ENCODE results near the gene FAM117B.
A peak's percentile ranks its signal among the peaks of the same experiment; 100 is the strongest.

FAM117B gene

DNA sequence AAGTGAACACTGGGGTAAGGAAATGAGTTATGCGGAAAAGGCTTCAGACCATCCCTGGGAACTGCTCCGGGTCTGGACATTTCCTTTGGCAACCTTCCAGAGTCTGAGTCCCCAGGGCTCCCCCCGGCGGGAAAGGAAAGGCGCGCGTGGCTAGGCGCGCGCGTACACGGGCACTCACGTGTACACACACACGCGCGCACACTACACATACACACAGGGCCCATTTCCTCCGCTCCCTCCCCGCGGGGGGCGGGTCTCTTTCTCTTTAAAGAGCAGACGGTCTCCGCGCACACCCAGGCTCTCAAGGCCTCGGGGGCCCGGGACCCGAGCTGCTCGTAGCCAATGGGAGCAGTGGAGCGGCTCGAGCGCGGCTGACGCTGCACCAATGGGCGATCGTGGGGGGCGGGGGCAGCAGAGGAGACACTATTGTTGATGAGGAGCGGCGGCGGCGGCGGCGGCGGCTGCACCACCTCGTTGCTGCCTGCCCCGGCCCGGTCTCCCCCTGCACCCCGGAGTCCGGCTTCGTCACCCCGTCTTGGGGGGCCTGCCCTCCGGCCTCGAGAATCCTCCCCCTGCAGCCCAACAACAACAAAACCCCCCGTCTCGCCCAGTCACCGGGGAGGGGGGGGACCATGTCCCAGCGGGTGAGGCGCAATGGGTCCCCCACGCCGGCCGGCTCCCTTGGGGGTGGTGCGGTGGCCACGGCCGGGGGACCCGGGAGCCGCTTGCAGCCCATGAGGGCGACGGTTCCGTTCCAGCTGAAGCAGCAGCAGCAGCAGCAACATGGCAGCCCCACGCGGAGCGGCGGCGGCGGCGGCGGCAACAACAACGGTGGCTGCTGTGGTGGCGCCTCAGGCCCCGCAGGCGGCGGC lies at the start of gene FAM117B:
Gene FAM117B, plus strand, starts transcription at position 414 of the 872 bp plus-strand sequence. Its CDS starts 219 bp downstream, at position 633.
- DNase-seq (ENCODE audit: low read depth) = peak; percentile 96

DNA sequence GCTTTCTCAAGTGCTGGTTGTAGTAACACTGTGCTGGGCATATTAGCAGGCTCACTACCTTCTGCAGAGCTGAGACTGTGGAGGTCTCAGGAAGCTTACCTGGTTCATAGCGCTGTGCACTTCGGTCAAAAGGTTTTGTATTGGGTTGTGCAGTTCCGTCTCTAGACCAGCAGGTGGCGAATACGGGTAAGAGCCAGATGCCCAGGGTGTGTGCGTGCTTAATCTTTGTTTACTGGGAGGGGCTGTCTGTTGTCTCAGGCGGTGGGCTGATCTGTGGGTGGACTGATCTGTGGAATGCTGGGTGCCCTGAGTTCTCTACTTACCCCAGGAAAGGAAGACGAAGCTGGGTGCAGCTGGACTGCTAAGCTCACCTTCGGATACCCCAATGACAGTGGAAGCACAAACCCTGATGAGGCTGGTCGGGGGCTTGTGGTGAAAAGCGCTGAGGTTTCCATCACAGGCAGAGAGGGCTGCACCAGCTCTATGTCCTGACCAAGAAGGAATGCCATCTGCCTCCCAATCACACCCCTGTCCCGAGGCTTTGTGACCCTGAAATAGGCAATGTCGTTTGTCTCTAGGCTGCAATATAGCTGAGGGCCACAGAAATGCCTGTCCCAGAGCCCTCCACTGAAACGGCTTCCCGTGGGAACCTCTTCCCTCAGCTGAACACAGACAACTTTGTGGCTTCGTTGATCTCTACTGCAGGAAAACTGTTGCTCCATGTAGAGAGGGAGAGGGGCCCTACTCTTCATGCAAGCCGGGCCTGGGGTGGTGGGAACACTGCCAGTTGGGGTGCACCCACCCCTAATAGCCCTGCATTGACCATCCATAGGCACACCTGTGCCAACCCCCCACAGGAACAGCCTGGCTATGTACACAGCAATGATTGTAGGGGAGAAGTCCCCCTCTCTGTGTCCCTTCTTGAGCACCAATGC lies 45.9 kb upstream of the FAM117B start:
- DNase-seq (ENCODE audit: low read depth) = peak; percentile 27

DNA sequence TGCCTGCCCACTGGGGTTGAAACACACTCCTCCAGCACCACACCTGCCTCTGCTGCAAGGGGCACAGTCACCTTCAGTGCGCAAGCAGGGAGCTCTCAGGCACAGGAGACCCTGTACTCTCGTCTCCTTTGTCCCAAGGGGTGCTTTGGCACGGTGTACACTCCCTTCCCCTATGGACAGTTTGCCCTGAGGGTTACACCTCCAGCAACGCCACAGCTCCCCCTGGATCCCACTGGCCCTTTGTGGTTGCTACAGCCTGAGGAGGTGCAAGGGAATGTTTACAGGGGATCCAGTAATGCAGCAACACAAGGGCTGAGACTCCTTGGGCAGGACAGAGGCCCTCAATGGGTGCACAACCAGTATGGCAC lies 45.2 kb upstream of the FAM117B start:
- DNase-seq (ENCODE audit: low read depth) = no peak

DNA sequence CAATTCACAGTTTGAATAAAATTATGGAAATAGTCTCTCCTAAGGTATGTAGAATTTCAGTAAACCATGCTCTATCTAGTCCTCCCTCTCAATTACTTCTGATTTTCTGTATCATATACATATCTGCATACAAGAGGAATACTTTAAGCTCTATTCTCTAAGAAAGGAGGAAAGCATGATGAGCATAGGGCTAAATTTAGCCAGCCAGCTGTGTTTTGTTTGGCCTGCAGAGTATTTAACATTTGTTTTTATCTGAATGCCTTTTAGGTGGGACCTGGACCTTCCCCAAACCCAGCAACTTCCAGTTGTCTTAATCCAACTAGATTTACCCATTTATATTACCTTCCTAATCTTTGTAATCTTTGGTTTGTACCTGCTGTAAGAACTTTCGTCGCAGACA lies 42.2 kb upstream of the FAM117B start:
- DNase-seq (ENCODE audit: low read depth) = no peak

DNA sequence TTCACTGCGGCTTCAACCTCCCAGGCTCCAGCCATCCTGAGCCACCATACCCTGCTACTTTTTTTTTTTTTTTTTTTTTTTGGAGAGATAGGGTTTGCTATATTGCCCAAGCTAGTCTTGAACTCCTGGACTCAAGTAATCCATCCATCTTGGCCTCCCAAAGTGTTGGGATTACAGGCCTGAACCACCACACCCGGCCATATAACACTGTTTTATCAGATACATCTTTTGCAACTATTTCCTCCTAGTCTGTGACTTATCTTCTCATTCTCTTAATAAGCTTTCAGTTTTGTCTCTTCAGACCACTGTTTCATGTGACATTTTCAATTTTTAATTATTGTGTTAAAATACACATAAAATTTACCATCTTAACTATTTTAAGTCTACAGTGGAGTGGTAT lies 35.7 kb upstream of the FAM117B start:
- no peak for DNase-seq (ENCODE audit: low read depth)

DNA sequence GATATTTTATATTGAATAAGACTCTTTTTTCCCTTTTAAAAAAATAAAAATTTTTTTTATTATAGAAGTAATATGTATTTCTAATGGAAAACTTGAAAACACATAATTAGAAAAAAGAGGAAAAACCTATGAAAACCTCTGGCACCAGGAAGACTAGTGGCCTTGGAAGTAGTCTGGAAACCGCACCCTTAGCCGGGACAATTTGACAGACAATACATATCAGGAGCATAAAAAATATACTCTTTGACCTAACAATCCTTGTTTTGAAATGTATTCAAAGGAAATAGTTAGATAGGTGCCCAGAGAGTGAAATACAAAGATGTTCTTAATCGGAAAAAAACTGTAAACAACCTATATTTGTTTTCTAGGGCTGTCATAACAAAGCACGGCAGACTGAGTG lies 34.9 kb upstream of the FAM117B start:
- no peak for DNase-seq (ENCODE audit: low read depth)

DNA sequence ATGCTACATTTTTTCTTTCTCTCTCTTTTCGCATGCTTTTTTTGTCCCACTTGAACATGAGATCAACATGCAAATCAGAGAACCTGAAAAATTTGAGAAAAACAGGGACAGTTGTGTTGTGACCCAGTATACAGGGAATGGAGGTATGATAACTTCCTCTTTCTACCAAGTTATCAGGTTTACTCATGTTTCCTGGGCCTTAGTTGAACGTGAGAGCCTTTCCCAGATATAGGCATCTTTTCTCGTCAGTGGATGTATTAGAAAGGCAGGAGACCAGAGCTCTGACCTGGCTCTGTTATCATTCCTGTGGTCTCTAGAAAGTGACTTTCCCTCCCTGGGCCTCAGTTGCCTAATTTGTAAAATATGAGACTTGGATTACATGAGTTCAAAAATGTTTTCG lies 30.1 kb upstream of the FAM117B start:
- no peak for DNase-seq (ENCODE audit: low read depth)

DNA sequence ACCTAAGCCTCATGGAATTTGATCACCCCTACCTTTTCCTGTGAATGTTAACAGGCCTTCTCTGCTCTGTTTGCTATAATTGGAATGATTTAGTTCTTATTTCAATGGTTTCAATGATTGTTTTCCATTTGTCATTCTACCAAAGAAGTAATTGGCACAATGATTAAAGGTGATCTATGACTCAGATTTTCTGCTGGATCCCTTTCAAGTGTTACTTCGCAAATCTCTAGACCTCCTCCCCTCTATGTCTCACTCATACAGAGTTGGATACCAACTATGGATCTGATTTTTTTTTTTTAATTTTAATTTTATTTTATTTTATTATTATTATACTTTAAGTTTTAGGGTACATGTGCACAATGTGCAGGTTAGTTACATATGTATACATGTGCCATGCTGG lies 29.6 kb upstream of the FAM117B start:
- no peak for DNase-seq (ENCODE audit: low read depth)

DNA sequence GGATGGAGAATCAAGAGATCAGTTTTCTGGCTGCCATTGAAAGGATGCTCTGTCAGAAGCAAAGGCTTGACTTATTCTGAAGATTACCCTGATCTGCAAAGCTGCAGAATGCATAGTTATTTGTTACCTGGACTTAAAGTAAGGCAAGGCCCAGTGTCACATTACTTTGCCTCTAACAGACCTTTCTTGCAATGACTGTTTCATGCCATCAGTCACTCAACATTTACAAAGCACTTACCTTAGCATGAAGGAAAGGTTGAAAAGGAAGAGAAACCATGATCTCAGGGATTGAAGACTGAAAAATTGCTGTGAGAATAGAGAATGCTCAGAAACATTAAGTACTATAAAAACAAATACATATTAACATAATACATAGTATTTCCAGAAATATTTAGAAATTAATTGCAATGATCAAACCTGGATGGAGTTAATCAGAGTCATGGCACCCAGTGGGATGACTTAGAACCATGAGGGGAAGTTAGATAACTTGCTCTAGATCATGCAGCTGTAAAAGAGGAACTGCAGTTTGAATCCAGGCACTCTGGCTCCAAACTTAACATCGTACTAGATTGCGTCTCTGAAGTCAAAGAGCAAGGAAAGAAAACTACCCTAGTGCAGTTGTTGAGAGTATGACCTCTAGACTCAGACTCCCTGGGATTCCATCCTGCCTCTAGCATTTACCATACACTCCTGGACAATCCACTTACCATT lies 26.5 kb upstream of the FAM117B start:
- DNase-seq (ENCODE audit: low read depth) = no peak

DNA sequence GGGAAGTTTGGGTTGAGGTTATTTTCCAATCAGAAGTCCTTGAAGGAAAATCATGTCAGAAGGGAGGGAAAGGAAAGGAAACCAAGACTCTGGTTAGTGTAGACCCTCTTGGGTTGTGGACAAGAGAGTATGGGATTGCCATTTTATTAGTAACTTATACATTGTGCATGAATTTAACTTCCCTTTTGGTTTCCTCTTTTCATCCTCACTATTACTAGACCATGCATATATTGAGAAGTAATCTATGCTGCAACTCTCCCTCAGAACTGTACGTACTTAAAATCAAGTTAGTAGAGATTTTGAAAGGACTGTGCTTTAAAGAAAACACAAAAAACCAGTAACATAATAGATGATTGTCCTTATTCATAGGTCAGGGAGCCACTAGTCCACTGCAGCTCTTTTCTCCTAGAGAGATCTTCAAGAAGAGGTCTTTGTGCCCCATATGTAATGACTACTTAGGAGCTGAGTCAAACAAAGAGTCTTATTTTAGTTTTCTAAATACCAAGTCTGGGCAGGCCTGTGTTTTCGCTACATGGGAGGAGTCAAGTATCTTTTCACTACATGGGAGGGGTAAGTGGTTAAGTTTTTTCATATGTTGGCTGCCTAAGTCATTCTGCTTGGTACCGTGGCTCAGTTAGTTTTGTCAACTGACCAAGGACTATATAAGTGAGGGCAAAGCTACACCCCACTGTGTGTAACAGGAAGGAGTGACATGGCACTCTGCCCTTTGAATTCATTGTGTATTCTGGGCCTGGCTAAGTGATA lies 25.2 kb upstream of the FAM117B start:
- no peak for DNase-seq (ENCODE audit: low read depth)

DNA sequence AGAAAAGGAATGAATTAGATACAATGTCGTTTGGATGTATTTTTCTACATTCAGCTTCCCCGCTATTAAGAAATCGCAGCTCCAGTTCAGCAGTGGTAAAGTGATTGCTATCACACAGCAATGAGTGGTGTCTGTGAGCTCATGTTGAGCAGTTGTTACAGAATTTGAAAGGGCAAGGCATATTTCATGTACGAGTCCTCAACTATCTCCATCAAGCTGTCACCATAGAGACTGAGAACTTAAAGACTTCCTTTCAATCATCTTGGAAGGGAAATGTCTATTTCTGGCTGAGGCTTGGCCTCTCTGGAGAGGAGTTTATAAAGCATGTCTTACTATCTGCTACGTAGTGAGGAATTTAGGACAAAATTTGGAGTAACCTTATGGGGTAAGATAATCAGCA lies 24.4 kb upstream of the FAM117B start:
- DNase-seq (ENCODE audit: low read depth) = no peak

DNA sequence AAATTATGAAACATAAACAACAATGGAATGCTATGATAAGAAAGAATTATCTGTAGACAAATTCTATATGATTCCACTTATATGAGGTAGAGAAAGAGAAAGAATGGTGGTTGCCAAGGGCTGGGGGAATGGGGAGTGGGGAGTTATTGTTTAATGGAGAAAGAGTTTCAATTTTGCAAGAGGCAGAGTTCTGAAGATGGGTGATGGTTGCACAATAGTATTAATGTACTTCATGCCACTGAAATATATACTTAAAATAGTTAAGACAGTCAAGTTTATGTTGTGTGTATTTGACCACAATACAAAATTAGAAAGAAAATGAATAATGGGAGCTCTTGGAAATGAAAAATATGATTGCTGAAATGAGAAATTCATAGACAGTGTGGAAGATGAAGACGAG lies 22.6 kb upstream of the FAM117B start:
- no peak for DNase-seq (ENCODE audit: low read depth)

DNA sequence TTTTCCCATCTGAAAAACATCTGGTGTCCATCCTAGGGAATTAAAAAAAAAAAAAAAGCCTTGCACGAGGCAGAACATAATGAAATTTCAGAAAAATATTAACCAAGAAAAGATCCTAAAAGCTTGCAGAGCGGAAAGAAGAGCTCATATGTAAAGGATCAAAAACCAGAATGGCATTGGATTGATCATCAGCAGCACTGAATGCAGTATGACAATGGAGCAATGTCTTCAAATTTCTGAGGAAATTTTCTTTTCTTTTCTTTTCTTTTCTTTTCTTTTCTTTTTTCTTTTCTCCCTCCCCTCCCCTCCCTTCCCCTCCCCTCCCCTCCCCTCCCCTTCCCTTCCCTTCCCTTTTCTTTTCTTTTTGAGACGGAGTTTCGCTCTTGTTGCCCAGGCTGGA lies 21.3 kb upstream of the FAM117B start:
- DNase-seq (ENCODE audit: low read depth) = no peak

DNA sequence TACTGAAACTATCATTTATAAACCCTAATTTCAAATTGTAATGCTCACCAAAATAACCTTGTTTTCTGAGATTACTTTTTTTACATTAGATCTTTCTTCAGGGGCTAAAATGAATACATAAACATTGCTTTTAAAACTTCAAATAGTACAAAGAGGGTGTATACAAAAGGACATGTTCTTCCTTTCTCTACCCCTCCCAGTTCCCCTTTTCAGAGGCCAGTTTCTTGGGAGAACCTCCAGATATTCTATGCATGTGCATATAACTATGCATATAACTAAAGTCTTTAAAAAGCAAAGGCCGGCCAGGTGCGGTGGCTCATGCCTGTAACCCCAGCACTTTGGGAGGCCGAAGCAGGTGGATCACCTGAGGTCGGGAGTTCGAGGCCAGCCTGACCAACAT lies 10.6 kb upstream of the FAM117B start:
- no peak for DNase-seq (ENCODE audit: low read depth)

DNA sequence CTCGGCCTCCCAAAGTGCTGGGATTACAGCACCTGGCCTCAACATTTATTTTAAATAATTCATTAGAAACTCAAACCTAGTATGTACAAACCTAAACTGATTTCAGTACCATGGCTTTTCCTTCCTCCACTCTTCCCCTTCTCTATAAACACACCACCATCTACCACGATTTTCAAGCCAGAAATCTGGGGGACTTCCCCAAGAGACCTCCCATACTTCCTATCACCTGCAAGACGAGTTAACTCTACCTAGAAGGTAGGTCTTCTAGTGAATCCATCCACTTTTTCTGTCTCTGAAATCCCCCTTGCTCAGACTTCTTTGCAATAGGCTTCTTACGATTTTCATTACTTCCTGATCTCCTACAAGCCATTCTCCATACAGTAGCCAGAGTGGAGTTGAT lies 7.7 kb upstream of the FAM117B start:
- DNase-seq (ENCODE audit: low read depth) = no peak

DNA sequence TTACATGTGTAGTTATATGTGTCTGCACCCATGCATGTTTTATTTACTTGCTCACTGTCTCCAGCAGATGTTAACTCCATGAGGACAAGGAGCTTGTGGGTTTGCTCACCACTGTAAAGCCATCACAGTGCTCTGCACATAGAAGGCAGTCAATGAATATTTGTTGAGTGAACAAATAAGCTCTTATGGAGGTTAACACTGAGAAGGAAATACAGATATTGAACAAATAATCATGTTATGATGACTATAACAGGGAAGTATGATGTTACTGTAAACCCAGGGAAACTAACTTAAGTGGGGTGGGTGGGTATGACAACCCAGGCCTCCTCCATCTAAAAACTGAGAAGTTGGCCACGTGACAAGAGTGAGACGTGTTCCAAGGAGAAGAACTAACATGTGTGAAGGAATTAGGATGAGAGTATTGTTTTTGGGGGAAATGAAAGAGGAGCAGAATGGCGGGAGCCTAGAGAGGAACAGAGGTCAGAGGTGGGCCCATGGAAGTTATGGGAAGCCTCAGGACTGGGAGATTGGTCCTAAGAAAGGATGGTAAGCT lies 6.0 kb upstream of the FAM117B start:
- DNase-seq (ENCODE audit: low read depth) = no peak

DNA sequence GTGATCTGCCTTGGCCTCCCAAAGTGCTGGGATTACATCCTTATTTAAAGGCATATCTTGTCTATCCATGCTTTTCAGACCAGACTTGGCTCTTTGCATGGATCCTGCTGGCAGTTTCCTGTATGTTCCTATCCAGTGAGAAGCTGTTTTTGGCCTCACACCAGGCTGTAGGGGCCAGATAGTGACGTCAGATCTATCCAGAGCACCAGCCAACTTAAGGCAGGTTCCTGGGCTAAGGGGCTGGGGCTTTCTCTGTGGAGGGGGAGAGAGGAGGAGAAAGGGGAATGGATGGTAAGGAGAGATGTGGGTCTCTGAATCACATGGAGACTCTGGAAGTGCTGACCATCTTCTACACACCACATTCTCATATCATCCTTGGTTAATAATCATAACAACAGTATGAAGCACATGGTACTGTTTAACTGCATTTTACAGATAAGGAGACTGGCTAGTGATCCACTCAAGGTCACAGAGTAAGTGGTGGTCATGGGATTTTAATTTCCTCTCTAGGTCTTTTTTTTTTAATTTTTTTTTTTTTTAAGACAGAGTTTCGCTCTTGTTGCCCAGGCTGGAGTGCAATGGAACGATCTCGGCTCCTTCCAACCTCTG lies 2.0 kb upstream of the FAM117B start:
- no peak for DNase-seq (ENCODE audit: low read depth)

DNA sequence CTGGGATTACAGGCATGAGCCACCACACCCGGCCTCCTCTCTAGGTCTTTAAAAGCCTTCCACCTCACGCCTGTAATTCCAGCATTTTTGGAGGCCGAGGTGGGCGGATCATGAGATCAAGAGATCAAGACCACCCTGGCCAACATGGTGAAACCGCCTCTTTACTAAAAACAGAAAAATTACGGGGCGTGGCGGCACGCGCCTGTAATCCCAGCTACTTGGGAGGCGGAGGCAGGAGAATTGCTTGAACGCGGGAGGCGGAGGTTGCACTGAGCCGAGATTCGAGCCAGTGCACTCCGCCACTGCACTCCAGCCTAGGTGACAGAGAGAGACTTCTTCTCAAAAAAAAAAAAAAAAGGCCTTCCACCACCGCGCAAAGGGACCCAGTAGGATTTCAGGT lies 1.3 kb upstream of the FAM117B start:
- no peak for DNase-seq (ENCODE audit: low read depth)

DNA sequence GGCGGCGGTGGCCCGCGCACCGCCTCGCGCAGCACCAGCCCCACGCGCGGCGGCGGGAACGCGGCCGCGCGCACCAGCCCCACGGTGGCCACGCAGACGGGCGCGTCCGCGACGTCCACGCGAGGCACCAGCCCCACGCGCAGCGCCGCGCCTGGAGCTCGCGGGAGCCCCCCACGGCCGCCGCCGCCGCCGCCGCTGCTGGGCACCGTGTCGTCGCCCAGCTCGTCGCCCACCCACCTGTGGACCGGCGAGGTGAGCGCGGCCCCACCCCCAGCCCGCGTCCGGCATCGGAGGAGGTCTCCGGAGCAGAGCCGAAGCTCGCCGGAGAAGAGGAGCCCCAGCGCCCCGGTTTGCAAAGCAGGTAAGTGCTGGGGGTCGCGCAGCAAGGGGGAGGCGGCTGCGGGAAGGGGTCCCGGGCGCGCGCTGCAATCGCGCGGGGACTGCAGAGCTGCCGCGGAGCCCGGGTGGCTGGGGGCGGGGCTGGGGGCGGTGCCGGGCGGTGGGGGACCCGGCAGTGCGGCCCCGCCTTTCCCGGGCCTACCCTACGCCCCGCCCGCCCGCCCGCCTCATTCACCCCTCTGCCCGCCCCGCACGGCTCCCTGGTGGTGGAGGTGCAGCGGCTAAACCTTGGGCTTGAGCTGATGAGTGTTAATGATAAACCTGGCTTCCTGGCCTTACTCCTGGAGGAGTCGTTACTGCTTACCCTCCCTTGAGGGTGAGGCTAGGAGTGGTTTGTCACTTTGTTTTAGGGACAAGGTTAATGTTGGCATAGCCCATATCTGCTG lies 851 bp downstream of the FAM117B start:
- peak; percentile 65 for DNase-seq (ENCODE audit: low read depth)

DNA sequence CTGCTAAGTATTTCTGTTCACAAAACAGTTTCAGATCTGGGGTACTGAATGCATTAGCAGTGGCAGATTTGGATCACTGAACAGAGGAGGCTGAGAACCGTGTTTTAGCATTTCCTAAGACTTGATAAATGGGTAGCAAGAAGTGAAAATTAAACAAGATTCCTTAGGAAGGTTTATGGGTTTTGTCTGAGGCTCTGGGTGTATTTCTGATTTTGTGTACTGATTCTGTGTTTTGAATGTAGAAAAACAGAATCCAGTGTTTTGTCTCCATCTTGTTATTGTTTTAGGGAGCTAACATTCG lies 1.4 kb downstream of the FAM117B start:
- DNase-seq (ENCODE audit: low read depth) = no peak
